ENCODE data around the gene CALML6. TPM values are rescaled to one million over a fixed set of nuclear protein-coding genes. Genes with fewer than 3 reads are reported as not detected.

The CALML6 gene
- total RNA-seq, 1 donor from 2014 or later = not detected

DNA sequence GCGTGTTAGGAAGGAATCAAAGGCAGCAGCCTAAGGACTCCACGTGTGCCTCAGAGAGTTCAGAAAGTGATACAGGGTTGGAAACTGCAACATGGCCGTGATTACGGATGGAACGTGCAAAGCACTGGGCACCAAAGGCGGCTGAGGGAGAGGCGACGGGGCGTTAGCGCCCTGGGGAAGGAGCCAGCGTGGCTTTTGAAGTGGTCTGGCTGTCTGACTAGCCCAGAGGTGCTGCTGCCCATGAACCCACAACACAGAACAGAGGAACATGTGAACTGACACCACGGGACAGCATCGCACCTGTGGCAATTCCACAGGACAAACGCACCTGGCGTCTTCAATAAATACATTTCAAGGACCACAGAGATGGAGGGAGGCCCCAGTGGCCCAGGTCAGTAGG lies 22.0 kb downstream of the CALML6 start:
- DNase-seq (peak; percentile 17), ATAC-seq (ENCODE audit: poor library complexity) (no peak)
- intact Hi-C loops (cut with DNase I) = no loop called here

DNA sequence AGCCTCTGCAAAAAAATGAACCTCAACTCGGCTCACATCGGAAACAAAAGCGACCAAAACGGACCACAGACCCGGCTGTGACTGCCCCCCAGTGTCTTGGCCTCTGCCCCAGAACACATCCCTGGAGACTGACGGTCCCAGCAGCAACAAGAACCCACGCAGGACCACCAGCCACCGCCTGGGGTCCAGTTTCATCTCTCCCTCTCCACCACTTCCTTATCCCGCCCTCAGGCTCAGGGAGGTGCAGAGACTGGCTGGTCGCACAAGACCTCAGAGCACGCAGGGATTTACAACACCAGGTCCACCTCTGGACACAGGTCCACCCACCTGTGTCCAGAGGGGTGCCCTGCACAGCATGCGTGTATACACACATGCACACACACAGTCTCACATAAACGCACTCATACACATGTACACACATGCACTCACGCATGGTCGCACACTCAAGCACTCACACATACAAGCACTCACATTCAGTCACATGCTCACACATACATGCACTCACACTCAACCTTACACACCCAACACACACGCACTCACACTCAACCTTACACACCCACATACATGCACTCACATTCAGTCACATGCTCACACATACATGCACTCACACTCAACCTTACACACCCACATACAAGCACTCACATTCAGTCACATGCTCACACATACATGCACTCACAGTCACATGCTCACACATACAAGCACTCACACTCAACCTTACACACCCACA lies 22.7 kb downstream of the CALML6 start:
- intact Hi-C loops (cut with DNase I) = no loop called here
- ATAC-seq (ENCODE audit: poor library complexity) = no peak
- DNase-seq = no peak

DNA sequence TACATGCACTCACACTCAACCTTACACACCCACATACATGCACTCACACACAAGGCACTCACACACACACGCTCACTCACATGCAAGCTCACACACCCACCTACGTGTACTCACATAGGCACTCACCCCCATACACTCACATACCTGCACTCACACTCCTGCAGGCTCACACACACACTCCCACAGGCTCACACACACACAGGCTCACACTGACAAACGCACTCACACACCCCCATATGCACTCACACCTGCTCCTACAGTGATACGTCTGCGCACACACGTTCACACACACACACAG lies 23.2 kb downstream of the CALML6 start:
- DNase-seq (peak; percentile 5), ATAC-seq (ENCODE audit: poor library complexity) (no peak)
- intact Hi-C loops (cut with DNase I) = no loop called here

DNA sequence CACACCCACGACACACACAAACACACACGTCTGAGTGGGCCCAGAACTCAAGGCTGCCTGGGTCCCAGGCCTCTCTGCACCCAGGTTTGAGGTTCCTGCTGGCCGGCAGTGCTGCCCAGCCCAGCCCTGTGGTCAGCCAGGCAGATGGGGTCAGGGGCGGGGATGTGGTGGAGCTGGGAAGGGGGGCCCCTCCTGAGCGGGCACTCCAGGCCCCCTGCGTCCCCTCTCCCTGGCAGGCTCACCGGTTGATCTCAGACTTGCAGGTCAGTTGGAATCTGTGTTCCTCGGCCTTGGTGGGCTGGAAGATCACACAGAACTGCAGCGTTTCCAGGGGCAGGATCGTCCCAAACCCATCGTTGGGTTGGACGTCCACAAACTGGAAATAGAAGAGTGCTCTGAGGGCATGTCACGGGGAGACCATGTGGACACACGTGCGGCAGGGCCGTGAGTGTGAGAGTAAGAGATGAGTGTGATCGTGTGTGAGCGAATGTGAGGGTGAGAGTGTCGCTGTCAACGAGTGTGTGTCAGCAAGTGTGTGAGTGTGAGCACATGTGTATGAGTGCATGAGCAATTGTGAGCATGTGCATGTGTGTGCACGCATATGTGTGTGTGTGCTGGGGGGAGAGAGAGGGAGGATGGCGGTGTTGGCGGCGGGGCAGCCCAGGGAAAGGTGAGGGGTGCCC lies 23.7 kb downstream of the CALML6 start:
- intact Hi-C loops (cut with DNase I) = no loop called here
- DNase-seq (peak; percentile 20), ATAC-seq (ENCODE audit: poor library complexity) (no peak)

DNA sequence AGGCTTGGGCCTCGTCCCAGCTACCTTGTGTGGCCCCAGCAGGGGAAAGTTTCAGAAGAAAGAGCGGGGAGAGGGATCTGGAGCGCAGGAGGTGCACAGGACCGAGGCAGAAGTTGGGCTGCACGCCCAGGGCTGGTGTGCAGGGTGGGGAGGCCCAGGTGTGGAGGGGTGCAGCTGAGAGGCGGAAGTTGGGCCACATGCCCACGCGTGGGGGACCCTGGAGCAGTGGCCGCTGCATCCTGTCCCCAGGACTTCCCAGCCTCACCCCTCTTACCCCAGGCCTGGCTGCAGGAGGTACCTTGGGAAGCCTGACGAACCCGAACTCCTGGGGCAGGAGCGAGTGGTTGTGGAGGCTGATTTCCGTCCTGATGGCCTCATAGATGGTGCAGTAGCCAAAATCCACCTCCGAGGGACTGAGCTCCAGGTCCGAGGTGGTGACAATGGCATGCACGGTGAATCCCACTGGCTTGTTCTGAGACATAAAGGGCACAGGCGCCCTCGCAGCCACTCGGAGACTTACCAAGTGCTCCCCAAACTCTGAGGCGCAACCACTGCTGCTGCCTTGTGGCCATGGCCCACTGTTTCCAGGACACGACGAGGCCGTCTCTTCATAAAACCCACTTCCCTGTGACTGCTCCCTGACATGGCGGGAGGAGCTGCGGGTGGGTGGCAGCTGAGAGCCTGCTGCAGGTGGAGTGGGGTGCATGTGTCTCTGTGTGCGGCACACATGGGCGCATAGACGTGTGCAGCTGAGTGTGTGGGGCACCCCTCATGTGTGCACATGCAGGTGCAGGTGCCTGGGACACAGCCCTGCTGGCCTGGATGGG lies 24.4 kb downstream of the CALML6 start:
- intact Hi-C loops (cut with DNase I) = loop anchor here (5.0 kb wide), 1 partner anchor 103 kb away; no protein-coding TSS in a partner anchor
- peak; percentile 33 for DNase-seq
- no peak for ATAC-seq (ENCODE audit: poor library complexity)

DNA sequence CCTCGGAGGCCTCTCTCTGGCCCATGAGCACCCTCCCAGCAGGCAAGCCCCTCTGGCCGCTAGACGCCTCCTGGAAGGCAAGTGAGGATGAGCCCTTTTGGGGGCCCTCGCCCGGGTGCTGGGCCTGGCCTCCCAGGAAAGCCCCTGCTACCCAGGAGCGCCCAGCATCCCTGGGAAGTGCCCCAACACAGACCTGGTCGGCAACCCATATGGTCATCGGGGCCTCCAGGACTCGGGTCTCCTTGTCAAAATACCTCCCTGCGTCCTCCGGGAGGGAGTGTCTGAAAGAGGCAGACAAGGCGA lies 25.0 kb downstream of the CALML6 start:
- intact Hi-C loops (cut with DNase I) = loop anchor here (5.0 kb wide), 1 partner anchor 102 kb away; no protein-coding TSS in a partner anchor
- DNase-seq = no peak
- no peak for ATAC-seq (ENCODE audit: poor library complexity)

DNA sequence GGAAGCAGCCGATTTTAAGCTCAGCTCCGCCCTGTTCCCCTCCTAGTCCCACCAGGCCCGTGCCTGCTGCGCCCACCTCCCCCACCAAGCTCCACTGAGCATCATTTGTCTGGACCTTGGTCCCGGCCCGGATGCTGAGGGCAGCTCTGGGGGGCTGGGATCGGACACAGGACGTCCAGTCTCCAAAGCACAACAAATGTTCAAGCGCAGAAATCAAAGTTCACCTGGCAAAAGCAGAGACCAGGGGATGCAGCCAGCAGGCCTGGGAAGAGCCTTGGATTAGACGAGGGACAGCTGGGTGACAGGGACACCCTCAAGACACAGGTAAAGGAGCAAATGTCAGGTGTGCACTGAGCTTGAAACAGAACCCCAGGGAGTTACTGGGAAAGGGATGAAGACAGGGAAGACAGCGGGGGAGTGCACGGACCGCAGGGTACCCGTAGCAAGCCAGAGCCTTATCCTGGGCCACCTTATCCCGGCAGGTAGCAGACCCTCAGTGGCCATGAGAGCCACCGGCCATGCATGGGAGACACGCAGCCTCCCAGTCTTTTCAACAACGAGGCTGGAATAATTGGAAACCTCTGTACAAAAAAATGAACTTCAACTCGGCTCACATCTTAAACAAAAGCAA lies 26.3 kb downstream of the CALML6 start:
- ATAC-seq (ENCODE audit: poor library complexity) = no peak
- intact Hi-C loops (cut with DNase I) = loop anchor here (5.0 kb wide), 1 partner anchor 101 kb away; no protein-coding TSS in a partner anchor
- DNase-seq = peak; percentile 13

DNA sequence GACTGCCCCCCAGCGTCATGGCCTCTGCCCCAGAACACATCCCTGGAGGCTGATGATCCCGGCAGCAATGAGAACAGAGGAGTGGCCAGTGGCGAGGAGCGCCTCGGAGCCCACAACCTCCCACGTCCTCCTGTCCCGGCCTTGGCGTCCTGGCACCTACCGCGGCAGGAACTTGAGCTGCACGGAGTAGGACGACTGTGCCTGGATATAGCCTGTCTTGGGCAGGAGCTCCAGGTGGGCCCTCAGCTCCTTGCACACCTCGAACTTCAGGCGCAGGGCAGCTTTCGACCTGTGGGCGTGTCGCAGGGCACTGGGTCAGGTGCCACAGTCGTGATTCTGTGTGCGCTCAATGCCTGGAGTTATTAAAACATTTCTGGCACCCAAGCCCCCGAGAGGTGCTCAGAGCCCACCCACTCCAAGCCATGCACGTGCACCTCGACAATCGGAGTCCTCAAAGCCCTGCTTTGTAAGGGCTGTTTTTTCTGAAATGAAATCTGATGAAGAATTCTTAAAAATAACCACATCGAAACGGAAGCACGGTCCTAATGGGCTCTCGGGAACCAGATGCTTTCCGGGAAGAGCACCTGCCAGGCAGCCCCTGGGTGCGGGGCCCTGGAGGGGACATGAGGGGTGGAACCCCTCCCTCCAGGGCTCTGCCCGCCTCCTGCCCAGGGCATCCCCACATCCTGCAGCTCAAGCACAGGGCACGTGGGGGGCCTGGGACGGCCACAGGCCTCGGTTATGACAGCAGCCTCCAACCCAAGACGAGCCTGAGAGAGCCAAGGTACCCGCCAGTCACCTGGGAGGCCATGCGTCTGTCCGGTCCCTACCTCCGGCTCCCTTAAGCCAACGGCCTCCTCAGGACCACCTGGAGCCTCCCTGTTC lies 27.1 kb downstream of the CALML6 start:
- intact Hi-C loops (cut with DNase I) = loop anchor here (5.0 kb wide), 1 partner anchor 100 kb away; no protein-coding TSS in a partner anchor
- ATAC-seq (ENCODE audit: poor library complexity) = no peak
- peak; percentile 31 for DNase-seq

DNA sequence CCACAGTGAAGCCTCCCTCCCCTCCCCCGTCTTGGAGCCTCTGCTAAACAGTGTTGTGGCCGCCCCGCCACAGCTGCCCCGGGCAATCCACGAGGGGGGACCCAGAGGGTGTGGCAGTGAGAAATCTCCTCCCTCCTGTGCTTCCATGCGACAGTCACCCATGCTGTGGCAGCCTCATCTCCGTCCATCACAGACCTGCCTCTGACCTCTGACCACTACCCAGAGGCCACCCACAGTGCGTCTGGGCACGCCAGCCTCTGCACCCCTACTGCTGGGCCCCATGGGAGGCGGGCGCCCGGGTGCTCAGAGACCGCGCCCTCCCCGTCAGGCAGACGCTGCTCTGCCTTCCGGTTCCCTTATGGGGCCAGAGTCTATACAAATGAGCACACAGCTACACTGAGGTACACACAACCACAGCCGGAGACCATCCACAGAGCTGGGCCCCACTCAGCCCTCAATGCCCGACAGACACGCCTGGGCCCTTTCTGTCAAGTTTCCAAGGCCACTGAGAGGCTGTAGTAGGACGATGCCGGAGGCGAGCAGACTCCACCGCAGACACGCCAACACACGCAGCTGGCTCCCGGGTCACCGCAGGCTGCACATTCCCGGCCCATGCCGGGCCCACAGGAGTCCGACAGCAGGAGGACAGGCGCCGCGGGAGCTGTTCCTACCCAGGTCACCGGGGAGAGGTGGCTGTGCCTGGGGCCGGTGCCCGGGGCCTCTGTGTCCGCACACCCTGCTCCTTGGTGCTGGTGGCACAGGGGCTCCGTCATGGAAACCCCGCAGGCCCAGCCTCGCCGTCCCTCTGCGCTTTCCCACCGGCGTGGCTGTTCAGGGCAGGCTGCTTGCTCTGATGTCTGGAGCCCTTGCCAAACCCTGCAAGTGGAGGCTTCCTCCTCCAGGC lies 27.9 kb downstream of the CALML6 start:
- ATAC-seq (ENCODE audit: poor library complexity) = no peak
- intact Hi-C loops (cut with DNase I) = loop anchor here (5.0 kb wide), 1 partner anchor 99 kb away; no protein-coding TSS in a partner anchor
- DNase-seq = peak; percentile 30

DNA sequence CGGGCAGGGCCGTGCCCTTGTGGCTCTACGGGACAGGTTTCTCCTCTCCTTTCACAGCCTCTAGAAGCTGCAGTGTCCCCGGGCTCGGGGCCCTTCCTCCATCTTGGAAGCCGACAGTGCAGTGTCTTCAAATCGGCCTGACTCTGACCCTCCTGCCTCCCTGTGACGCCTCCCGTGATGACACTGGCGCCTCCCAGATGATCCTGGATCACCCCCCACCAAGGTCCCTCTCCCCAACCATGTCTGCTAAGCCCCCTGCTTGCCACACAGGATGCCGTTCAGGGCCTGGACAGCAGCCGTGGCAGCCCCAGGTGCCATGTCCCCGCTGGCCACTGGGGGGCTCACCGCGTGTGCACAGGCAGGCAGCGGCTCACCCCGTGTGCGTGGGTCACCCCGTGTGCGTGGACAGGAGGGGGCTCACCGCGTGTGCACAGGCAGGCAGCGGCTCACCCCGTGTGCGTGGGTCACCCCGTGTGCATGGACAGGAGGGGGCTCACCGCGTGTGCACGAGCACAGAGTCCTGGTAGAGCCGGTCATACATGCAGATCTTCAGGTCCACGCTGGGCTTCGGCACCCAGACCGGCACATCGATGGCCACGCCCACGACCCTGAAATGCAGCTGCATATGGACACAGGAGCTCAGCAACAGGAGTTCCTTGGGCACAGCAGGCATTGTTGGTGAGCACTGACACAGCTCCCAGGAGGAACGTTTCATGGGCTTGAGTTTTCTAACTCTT lies 28.9 kb downstream of the CALML6 start:
- intact Hi-C loops (cut with DNase I) = loop anchor here (5.0 kb wide), 1 partner anchor 98 kb away; no protein-coding TSS in a partner anchor
- ATAC-seq (ENCODE audit: poor library complexity) = peak; percentile 89

DNA sequence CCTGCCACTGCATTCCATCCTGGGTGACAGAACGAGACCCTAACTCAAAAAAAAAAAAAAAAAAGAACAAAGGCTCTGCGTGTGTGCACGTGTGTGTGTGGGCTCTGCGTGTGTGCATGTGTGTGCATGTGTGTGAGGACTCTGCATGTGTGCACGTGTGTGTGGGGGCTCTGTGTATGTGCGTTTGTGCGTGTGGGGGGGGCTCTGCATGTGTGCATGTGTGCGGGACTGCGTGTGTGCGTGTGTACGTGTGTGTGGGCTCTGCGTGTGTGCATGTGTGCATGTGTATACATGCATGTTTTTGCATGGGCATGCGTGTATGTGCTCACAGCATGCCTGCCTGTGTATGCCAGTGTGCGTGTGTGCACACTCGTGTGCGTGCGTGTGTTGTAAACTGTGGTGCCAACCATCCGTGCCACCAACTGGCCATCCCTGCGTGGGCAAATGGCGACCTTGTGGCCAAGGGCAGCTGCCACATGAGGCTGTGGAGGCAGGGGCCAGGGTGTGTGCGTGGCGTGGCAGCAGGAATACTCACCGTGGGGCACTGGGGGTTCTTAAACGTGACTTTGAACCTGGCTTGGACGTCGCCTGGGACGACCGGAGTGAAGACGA lies 30.8 kb downstream of the CALML6 start:
- peak; percentile 33 for DNase-seq
- no peak for ATAC-seq (ENCODE audit: poor library complexity)
- intact Hi-C loops (cut with DNase I) = no loop called here

More for the DNA sequence above, 28.9 kb downstream of the CALML6 start:
- DNase-seq = peak; percentile 65

DNA sequence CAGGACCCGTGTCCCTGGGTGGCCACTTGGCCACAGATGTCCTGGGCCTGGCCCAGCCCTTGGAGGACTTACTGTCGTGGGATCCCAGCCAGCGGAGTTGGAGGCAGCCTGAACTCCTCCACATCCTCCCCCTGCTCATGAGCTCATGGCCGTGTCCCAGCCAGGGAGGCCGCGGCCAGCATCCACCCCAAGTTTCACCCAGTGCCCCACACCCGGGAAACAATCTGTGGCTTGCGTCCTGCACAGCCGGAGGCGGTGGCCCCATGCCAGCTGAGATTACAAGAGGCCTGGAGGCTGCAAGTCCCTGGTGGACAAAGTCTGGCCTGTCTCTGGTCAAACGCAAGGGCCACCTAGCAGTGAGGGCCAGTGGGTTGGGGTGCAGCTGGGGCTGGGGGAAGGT lies 31.5 kb downstream of the CALML6 start:
- intact Hi-C loops (cut with DNase I) = no loop called here
- DNase-seq (peak; percentile 87), ATAC-seq (ENCODE audit: poor library complexity) (peak; percentile 62)

DNA sequence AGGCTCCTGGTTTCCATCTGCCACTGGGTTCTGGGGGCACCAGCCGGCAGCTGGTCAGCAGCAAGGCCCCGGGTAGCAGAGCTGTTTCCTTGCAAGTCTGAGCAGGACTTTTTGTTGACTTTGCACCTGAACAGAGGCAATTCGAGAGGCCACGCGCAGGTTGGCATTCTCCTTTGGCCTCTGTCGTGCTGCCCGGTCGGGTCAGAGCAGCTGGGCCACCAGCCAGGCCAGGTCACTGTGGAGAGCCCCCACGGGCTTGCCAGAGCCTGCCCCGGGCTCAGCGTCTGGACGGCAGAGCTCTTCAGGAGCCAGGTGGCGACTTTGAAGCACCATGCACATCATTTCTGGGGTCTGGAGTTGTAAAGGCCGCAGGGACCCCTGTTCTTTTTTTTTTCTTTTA lies 32.4 kb downstream of the CALML6 start:
- DNase-seq (peak; percentile 22), ATAC-seq (ENCODE audit: poor library complexity) (no peak)
- intact Hi-C loops (cut with DNase I) = no loop called here

DNA sequence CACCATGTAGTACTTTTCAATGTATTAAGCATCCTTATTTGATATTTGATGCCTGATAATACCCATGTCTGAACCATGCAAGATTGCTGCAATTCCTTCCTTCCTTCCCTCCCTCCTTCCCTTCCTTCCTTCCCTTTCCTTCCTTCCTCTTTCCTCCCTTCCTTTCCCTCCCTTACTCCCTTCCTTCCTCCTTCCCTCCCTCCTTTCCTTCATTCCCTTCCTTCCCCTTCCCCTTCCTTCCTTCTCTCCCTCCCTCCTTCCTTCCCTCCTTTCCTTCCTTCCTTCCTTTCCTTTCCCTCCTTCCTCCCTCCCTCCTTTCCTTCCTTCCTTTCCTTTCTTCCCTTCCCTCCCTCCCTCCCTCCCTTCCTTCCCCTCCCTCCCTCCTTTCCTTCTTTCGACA lies 33.7 kb downstream of the CALML6 start:
- intact Hi-C loops (cut with DNase I) = no loop called here
- ATAC-seq (ENCODE audit: poor library complexity) (no peak), DNase-seq (no peak)

DNA sequence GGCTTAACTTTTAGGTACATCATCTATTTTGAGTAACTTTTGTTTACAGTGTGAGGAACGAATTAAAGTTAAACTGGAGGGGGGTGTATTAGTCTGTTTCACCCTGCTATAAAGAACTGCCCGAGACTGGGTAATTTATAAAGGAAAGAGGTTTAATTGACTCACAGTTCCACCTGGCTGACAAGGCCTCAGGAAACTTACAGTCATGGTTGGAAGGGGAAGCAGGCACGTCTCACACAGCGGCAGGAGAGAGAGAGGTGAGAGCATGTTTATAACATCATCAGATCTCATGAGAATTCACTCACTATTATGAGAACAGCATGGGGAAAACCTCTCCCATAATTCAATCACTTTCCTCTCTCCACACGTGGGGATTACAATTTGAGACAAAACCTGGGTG lies 35.9 kb downstream of the CALML6 start:
- DNase-seq = no peak
- no peak for ATAC-seq (ENCODE audit: poor library complexity)
- intact Hi-C loops (cut with DNase I) = no loop called here

DNA sequence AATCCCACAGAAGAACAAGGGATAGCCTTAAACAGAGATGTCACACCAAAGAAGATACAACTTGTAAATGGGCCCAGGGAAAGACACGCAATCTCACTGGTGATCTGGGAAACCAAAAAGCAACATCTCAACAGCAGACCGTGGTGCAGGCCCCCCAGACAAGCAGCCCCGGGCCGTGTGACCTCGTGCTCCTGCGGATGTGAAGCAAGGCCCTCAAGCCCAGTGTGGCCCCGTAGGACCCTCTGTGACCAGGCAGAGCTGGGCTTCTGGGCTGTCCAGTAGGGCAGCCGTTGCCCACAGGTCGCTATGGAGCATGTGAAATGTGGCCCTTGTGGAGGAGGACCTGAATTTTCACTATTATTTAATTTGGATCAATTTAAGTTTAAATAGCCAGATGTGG lies 39.0 kb downstream of the CALML6 start:
- DNase-seq (no peak), ATAC-seq (ENCODE audit: poor library complexity) (no peak)
- intact Hi-C loops (cut with DNase I) = no loop called here

All from Right ventricle myocardium superior (tissue), 1 donor.